Subcutaneous abdominal adipose tissue (tissue), 5 donors: ENCODE data around the gene PLD3.

Experiments
- H3K27ac ChIP-seq: one replicate; pipeline ENCODE4 v1.7.0; 2013; ENCODE audit warnings: low read depth, mild to moderate bottlenecking, inconsistent platforms, low read length, moderate library complexity
- H3K27me3 ChIP-seq, 5 donors: one replicate each; pipeline ENCODE4 v1.7.0; 2013; ENCODE audit warnings: low read length in 5 of 5, inconsistent platforms in 1 of 5; ENCODE audit not compliant: control insufficient read depth in 5 of 5, insufficient read depth in 4 of 5
- H3K36me3 ChIP-seq, 5 donors: one replicate each; pipeline ENCODE4 v1.7.0; 2013; ENCODE audit warnings: low read length in 5 of 5; ENCODE audit not compliant: control insufficient read depth in 5 of 5, insufficient read depth in 5 of 5
- H3K4me1 ChIP-seq, 5 donors: one replicate each; pipeline ENCODE4 v1.7.0; 2013; ENCODE audit warnings: low read length in 5 of 5, mild to moderate bottlenecking in 3 of 5, moderate library complexity in 1 of 5; ENCODE audit not compliant: control insufficient read depth in 5 of 5, insufficient read depth in 5 of 5
- H3K4me3 ChIP-seq, 5 donors: one replicate each; pipeline ENCODE4 v1.7.0; 2013; ENCODE audit warnings: low read length in 5 of 5, low read depth in 1 of 5
- H3K9ac ChIP-seq, 5 donors: one replicate each; pipeline ENCODE4 v1.7.0; 2013; ENCODE audit warnings: low read length in 5 of 5, mild to moderate bottlenecking in 4 of 5, moderate library complexity in 3 of 5
- H3K9me3 ChIP-seq, 5 donors: one replicate each; pipeline ENCODE4 v1.7.0; 2013; ENCODE audit warnings: low read length in 5 of 5; ENCODE audit not compliant: control insufficient read depth in 5 of 5
- donor health status: healthy.
- donor health status: healthy.
- donor health status: healthy.
- donor health status: healthy.
- donor health status: healthy.

The PLD3 gene

DNA sequence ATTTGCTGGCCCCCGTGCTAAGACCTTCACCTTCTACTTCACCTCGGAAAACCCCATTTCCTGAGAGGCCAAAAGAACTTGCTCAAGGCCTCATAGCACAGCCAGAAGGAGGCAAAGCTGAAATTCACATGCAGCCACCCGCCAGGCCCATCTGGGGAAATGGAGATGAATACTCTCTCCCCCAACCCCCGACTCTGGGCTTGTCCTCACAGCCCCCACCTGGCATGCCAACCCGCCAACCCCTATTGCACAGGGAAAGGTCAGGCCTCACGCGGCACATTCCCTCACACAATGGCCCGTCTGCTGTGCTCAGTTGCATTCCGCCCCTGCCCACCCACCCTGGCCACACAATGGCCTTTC is 61.5 kb downstream of the PLD3 start:
- no peak overlapping the region for H3K9ac ChIP-seq
- peaks cover 0 to 3% (median 0%) of the 10 kb centered on the region in 5 donors for H3K27me3 ChIP-seq
- H3K36me3 ChIP-seq, result no peaks in the 10 kb centered on the region
- H3K4me3 ChIP-seq, result no peak overlapping the region
- peaks cover 2 to 38% (median 25%) of the 10 kb centered on the region in 5 donors for H3K4me1 ChIP-seq
- H3K27ac ChIP-seq, result no peak overlapping the region
- H3K9me3 ChIP-seq, result no peaks in the 10 kb centered on the region

DNA sequence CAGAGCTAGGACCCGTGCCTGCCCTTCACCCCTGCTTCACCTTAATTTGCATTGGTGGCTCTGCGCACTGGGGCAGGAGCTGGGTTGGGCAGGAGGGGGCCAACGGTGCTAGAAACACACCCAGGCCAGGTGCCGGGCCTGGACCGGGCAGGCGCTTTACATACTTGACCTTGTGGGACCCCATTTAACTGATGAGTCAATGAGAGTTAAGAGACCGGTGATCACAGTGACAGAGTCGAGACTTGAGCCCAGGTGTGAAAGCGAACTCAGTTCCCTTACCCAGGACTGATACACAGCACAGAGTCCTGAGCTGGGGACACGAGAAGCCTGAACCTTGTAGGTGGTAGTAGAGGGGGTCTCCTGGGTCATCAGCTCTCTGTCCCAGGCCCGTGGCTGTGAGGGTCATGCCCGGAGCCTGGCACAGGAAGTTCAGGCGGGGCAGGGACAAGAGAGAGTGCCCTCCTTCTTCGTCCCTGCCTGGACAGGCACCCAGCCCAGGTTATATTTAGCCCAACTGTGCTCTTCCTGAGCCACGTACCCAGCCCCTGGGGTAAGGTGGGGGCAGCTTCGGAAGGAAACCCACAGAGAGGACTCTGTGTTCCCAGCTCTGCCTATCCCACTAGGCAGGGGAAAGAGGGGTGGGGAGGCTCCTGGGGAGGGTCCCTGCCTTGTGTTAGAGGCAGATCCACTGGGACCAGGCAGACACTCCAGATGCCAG is 62.8 kb downstream of the PLD3 start:
- Histone ChIP-seq H3K9me3 (no peaks in the 10 kb centered on the region), H3K36me3 (no peaks in the 10 kb centered on the region), H3K27ac (no peak overlapping the region), H3K9ac (peak overlapping the region in 1 of 5 donors; percentile 43), H3K4me1 (peaks cover 2 to 41% (median 24%) of the 10 kb centered on the region in 5 donors), H3K4me3 (no peak overlapping the region), H3K27me3 (peaks cover 0 to 3% (median 0%) of the 10 kb centered on the region in 5 donors)

DNA sequence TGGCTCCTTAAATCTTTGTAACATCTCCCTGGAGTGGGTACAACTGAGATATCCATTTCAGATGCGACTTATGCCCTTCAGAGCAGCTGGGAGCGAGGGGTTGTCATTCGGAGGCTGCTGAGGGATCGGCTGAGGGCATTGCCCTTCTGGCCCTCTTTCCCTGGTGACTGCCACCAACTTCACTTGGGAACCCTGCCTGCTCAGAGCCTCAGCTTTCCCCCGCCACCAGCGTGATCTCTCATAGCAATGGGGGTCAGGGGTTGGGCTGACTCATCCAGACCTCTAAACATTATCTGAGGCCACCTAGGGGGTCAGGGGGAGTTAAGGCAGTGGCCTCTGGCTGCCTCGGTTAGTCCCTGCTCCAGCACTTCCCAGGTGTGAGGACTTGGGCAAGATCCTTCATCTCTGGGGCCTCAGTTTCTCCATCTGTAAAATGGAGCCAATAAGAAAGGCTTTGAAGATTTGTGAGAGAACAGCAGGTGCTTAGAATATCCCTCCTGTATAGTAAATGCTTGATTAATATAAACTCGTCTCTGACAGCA is 63.5 kb downstream of the PLD3 start:
- Histone ChIP-seq H3K9ac (peak overlapping the region in 1 of 5 donors; percentile 43), H3K4me3 (no peak overlapping the region), H3K9me3 (no peaks in the 10 kb centered on the region), H3K4me1 (peaks cover 2 to 47% (median 28%) of the 10 kb centered on the region in 5 donors), H3K36me3 (no peaks in the 10 kb centered on the region), H3K27ac (no peak overlapping the region), H3K27me3 (peaks cover 0 to 3% (median 0%) of the 10 kb centered on the region in 5 donors)

DNA sequence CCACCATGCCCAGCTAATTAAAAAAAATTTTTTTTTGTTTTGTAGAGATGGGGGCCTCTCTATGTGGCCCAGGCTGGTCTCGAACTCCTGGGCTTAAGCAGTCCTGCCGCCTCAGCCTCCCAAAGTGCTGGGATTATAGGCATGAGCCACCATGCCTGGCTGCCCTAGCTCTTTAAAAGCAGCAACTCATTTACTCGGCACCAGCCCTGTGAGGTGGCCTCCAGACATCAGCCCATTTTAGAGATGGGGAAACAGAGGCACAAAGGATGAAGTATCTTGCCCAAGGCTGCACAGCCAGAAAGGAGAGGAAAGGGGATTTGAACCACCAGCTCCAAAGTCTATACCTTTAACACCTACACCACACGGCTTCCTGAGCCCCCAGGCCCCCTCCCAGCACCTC is 64.4 kb downstream of the PLD3 start:
- Histone ChIP-seq H3K36me3 (no peaks in the 10 kb centered on the region), H3K9me3 (no peaks in the 10 kb centered on the region), H3K4me1 (peaks cover 2 to 52% (median 36%) of the 10 kb centered on the region in 5 donors), H3K9ac (no peak overlapping the region), H3K27me3 (peaks cover 0 to 3% (median 0%) of the 10 kb centered on the region in 5 donors), H3K27ac (no peak overlapping the region), H3K4me3 (no peak overlapping the region)

DNA sequence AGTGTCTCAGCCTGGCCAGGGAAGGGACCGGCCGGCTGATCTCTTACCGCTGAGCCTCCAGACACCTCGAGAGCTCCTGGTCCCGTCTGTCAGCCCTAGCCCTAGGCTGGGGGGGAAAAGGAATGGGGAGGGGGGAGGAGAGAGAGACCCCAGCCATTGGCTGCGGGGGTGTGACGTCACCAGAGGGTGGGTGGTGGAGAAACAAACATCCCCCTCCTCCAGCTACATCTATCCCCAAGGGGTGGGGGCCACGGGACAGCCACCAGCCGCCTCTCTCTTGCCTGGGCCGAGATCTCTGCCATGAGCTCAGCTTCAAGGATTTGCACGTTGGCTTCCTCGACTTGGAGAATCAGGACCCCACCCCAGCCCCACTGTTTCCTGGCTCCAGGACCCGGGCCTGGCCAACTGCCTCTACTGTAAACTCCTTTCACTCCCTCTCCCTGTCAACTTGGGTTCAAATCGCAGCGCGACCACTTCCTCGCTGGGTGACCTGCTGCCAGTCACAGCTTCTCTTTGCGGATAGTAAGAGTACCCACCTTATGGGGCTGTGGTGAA is 64.9 kb downstream of the PLD3 start, which contains the start of gene PRX:
Gene PRX (minus strand): TSS at position 88 of the 555 bp plus-strand sequence. CDS start 5,446 bp downstream, outside the sequence.
- Histone ChIP-seq H3K4me1 (peaks cover 0 to 53% (median 33%) of the 10 kb centered on the region in 5 donors), H3K9ac (no peak within 1 kb of the TSS), H3K27ac (no peak within 1 kb of the TSS), H3K9me3 (no peaks in the 10 kb centered on the region), H3K36me3 (no peaks in the 10 kb centered on the region), H3K27me3 (peaks cover 0 to 3% (median 0%) of the 10 kb centered on the region in 5 donors), H3K4me3 (no peak within 1 kb of the TSS)

DNA sequence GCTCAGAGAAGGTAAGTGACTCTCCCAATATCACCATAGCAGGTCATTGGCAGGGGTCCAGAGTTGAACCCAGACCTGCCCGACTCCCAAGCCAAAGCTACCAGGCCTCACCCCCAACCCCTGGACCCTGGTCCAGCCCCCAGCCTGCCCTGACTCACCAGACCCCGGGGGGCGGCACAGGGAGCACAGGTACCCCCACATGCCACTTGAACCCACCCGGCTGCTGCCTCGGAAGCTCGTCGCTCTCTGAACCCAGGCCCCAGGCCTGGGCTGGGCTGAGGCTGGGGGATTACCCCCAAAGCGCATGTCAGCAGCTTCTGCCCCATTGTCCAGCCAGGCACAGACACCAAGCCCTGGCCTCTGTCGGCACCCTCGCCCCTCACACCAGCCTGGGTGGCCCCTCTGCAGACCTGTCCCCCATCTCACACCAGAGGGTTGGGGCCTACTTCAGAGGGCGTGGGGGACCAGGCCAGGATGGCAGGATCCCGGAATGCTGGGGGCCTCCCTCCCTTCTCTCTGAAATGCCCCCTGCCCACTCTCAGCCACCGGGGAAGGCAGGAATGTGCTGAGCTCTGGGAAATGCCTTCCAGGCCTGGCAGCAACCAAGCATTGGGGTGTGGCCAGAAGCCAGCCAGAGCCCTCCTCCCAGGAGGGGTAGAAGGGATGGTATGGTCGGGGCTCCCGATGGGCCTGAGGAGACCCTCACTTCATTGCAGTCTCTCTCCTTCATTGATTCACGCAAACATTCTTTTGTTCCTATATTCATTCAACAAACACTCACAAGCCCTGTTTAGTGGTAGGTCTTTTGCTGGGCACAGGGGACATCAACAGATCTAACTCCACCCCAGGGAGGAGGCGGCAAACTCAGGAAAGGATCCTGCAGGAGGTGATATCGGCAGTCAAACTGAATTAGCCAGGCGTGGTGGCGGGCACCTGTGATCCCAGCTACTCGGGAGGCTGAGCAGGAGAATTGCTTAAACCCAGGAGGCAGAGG is 66.3 kb downstream of the PLD3 start:
- no peak overlapping the region for H3K27ac ChIP-seq

DNA sequence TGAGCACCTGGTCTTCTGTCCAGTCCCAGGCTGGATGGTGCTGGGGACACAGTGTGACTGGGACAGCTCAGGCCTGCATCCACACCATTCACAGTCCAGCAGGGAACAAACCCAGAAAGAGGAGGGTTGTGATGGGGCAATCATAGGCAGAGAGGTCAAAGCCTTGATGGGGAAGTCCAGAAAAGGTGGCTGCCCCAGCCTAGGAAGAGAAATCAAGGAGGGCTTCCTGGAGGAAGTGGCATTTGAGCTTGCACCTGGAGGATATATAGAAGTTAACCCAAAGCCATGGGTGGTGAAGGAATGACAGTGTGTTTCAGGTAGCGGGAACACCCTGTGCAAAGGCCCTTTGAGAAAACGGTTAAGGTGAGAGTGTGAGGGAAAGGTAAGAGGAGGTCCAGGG is 67.3 kb downstream of the PLD3 start:
- no peak overlapping the region for H3K27ac ChIP-seq
- H3K4me3 ChIP-seq, result no peak overlapping the region
- peaks cover 0 to 57% (median 33%) of the 10 kb centered on the region in 5 donors for H3K4me1 ChIP-seq
- H3K9ac ChIP-seq, result no peak overlapping the region
- H3K9me3 ChIP-seq, result no peaks in the 10 kb centered on the region
- peaks cover 0 to 3% (median 0%) of the 10 kb centered on the region in 5 donors for H3K27me3 ChIP-seq
- no peaks in the 10 kb centered on the region for H3K36me3 ChIP-seq

More for the DNA sequence above, 66.3 kb downstream of the PLD3 start:
- H3K36me3 ChIP-seq, result no peaks in the 10 kb centered on the region
- H3K9ac ChIP-seq, result no peak overlapping the region
- peaks cover 0 to 54% (median 33%) of the 10 kb centered on the region in 5 donors for H3K4me1 ChIP-seq
- no peak overlapping the region for H3K4me3 ChIP-seq
- H3K27me3 ChIP-seq, result peaks cover 0 to 3% (median 0%) of the 10 kb centered on the region in 5 donors
- no peaks in the 10 kb centered on the region for H3K9me3 ChIP-seq

DNA sequence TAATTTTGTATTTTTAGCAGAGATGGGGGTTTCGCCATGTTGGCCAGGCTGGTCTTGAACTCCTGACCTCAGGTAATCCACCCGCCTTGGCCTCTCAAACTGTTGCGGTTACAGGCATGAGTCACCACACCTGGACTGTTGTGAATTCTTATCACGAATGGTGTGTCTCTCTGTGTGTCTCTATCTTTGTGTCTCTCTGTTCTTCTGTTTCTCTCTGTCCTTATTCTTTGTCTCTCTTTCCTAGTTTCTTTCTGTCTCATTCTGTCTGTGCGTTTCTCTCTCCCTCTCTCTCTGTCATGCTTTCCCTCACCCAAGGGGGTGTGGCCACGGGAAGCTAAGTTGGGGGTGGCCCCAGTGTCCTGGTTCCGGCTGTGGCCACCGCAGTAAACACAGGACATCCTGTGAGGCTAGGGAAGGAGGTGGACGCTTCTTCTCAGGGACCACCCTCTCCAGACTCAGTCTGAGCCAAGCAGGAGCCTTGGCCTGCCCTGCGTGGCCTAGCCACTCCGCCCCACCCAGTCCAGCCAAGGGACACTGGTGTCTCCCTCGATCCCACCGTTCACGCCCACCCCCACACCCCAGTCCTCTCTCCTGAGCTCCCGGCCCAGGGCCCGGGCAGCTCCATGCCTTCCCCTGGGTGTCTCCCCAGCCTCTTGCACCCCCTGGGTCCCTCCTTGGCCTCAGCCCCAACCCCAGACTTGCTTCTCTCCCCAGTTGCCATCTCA is 68.6 kb downstream of the PLD3 start:
- peak overlapping the region in 3 of 5 donors; percentile 14 to 60 (median 48) for H3K9ac ChIP-seq
- no peaks in the 10 kb centered on the region for H3K9me3 ChIP-seq
- H3K4me3 ChIP-seq, result peak overlapping the region in 3 of 5 donors; percentile 19 to 37 (median 36)
- H3K27me3 ChIP-seq, result no peaks in the 10 kb centered on the region
- H3K36me3 ChIP-seq, result peaks cover 0 to under 1% (median 0%) of the 10 kb centered on the region in 5 donors
- H3K27ac ChIP-seq, result peak overlapping the region; percentile 75
- H3K4me1 ChIP-seq, result peaks cover 0 to 54% (median 32%) of the 10 kb centered on the region in 5 donors

DNA sequence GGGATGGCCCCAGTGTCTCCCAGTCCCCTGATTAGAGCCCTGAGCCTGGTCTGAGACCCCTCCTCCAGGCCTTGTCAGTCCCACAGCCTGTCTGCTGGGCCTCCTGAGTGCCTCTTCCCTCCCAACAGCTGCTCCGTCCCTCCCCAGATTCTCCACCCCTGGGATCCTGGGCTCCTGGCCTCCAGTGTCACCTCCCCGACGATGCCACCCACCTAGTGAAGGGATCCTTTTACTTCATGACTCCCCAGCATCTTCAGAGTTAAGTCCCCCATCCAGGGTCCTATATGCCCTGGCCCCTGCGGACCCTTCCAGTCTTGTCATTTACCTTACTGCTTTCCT is 69.1 kb downstream of the PLD3 start:
- no peaks in the 10 kb centered on the region for H3K9me3 ChIP-seq
- peak overlapping the region in 2 of 5 donors; percentile 19 to 36 for H3K4me3 ChIP-seq
- peaks cover 0 to 55% (median 32%) of the 10 kb centered on the region in 5 donors for H3K4me1 ChIP-seq
- H3K27ac ChIP-seq, result peak overlapping the region; percentile 75
- H3K27me3 ChIP-seq, result no peaks in the 10 kb centered on the region
- peak overlapping the region in 3 of 5 donors; percentile 14 to 60 (median 48) for H3K9ac ChIP-seq
- peaks cover 0 to 6% (median 4%) of the 10 kb centered on the region in 5 donors for H3K36me3 ChIP-seq
